Left kidney (tissue), 2 donors: ENCODE measurements around the gene WDR17. TPM values are rescaled to one million over a fixed set of nuclear protein-coding genes. Genes with fewer than 3 reads are reported as not detected.

Experiments used
- DNase-seq: peaks from one replicate; pipeline ENCODE4 v3.0.0-alpha.2; 2013
- polyA plus RNA-seq: library from polyadenylated mRNA; unstranded; fragments of 120-200 nt; gene quantifications from one replicate; pipeline ENCODE4 v1.2.1, GENCODE V29; 2013; ENCODE audit not compliant: insufficient read length

Gene WDR17
- polyA plus RNA-seq, 1 donor: 16.2 TPM

- no peak for DNase-seq
Observed at GRCh38 chr4:176099314-176099713, 33.7 kb downstream of the WDR17 start.

- DNase-seq: no peak
Observed at GRCh38 chr4:176102414-176103063, 36.9 kb downstream of the WDR17 start.

- DNase-seq: no peak
Observed at GRCh38 chr4:176107695-176108094, 42.1 kb downstream of the WDR17 start.

- DNase-seq: no peak
Observed at GRCh38 chr4:176123710-176124407, 58.2 kb downstream of the WDR17 start.

GRCh38 chr4:176125063-176125462 lies 59.4 kb downstream of the WDR17 start:
- no peak for DNase-seq

- no peak for DNase-seq
Observed at GRCh38 chr4:176134670-176135069, 69.0 kb downstream of the WDR17 start.

- DNase-seq: no peak
Observed at GRCh38 chr4:176137631-176138030, 72.0 kb downstream of the WDR17 start.

- DNase-seq: no peak
Observed at GRCh38 chr4:176139518-176139917, 73.9 kb downstream of the WDR17 start.

GRCh38 chr4:176142253-176142652 lies 76.6 kb downstream of the WDR17 start:
- no peak for DNase-seq

GRCh38 chr4:176149680-176150355 lies 84.2 kb downstream of the WDR17 start:
- no peak for DNase-seq

- DNase-seq: no peak
Observed at GRCh38 chr4:176150356-176150682, 84.7 kb downstream of the WDR17 start.

GRCh38 chr4:176150704-176151103 lies 85.1 kb downstream of the WDR17 start:
- no peak for DNase-seq

GRCh38 chr4:176153124-176153523 lies 87.5 kb downstream of the WDR17 start:
- DNase-seq: no peak

GRCh38 chr4:176156656-176157055 lies 91.0 kb downstream of the WDR17 start:
- DNase-seq: no peak

GRCh38 chr4:176163041-176163440 lies 97.4 kb downstream of the WDR17 start:
- DNase-seq: no peak

- DNase-seq: no peak
Observed at GRCh38 chr4:176185051-176185450, 119.4 kb downstream of the WDR17 start.

- DNase-seq: no peak
Observed at GRCh38 chr4:176186067-176186466, 120.4 kb downstream of the WDR17 start.

- DNase-seq: no peak
Observed at GRCh38 chr4:176186671-176187395, 121.2 kb downstream of the WDR17 start.

- DNase-seq: no peak
Observed at GRCh38 chr4:176187624-176188023, 122.0 kb downstream of the WDR17 start.

- DNase-seq: no peak
Observed at GRCh38 chr4:176188654-176189053, 123.0 kb downstream of the WDR17 start.

- DNase-seq: no peak
Observed at GRCh38 chr4:176189891-176190795, 124.5 kb downstream of the WDR17 start.

- DNase-seq: no peak
Observed at GRCh38 chr4:176191974-176192373, 126.3 kb downstream of the WDR17 start.
